HG02610 (cell line): ENCODE results near the gene CPXM2.
"Not testable (repeated sequence)": the region's sequence is repeated elsewhere in the genome, so short reads cannot be mapped to it uniquely, and the experiment has no call there.

Source experiments
- ATAC-seq: cut with Tn5 transposase; IDR thresholded peaks from one replicate; pipeline ENCODE4 v1.9.1; 2021; ENCODE audit warnings: mild to moderate bottlenecking, moderate library complexity; ENCODE audit not compliant: unreplicated experiment

Gene CPXM2

GRCh38 chr10:123747426-123747825 is 144.2 kb downstream of the CPXM2 start:
- no peak for ATAC-seq

DNA sequence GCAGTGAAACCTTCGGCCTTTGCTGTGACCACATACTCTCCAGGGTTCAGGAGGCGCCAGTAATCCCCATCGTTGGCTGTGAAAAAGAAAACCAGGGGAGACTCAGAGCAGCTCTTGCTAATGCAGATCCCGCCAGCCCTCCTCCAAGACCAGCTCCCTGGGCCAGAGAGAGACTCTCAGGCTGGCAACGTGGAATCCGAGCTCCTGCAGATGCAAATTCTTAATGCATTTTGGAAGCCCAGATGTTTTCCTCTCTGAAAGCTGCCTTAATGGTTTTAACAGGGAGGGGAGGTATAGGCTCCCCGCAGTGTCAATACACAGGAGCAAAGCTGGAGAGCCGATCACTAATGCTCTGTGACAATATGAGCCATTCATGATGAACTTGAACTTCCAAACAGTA is 144.7 kb downstream of the CPXM2 start:
- no peak for ATAC-seq

DNA sequence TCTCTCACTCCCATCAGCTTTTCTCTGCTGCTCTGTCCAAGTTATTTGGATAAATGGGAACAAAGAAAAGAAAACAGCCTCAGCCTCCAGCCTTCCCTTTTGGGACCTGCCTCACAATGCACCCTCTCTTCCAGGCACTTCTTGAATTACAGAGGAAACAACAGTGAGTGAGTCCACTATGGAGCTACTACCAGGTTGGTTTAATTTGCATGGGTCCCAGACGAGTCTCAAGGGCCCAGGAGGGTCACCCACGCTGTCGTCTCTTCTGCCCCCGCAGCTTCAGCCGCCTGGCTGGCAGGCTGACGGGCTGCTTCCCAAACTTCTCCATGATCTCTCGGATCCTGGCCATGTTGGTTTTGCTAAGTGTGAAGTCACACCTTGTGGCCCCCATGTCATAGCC is 145.1 kb downstream of the CPXM2 start:
- ATAC-seq, result no peak

- ATAC-seq, result no peak
Observed at GRCh38 chr10:123746061-123746460, 145.5 kb downstream of the CPXM2 start.

DNA sequence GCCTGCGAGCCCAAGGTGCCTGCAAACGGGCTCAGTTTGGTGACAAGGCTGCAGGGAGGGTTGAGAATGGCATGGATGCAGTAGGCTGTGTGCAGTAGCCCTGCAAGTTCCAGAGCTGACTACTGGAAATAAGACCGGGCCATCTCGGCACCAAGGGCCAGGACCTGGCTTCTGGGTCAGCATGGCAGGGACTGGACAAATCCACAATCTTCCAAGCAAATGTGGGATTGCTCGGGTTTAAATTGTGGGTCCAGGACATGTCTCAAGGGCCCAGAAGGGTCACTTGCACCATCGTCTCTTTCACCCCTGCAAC is 147.4 kb downstream of the CPXM2 start:
- ATAC-seq, result no peak

DNA sequence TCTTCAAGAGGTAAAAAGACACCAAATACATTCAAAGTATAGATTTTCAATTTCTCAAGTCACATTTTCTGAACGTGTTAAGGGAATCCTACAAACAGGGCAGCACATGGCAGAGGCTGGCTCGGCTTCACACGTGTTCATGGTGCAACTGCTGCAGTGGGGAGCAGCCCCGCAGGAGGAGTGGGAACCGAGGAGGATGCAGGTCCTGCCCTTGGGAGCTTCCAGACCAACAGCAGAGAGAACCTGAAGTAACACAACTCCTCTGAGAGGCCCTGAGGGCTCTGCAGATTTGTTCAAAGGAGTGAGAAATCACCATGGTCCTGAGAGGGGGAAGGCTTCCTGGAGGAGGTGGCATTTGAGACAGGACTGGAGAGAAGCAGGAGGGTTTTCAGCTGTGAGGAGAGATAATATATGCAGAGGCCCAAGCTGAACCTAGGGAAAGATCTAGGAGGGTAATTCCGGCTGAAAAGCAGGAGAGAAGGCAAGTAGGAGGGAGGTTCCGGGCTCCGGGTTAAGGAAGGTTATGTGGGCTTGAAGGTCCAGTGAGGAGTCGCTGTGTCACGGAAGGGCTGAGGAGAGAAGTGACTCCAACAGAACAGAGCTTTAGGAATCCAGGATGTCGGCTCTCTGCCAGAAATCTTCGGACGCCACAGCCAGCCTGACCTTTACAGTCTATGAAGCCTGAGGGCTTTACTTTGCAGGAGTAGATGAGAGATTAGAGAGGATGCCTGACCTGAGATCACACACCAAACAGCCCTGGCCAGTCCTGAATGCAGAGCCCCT is 148.0 kb downstream of the CPXM2 start:
- no peak for ATAC-seq

- no peak for ATAC-seq
Observed at GRCh38 chr10:123742751-123743440, 148.7 kb downstream of the CPXM2 start.

DNA sequence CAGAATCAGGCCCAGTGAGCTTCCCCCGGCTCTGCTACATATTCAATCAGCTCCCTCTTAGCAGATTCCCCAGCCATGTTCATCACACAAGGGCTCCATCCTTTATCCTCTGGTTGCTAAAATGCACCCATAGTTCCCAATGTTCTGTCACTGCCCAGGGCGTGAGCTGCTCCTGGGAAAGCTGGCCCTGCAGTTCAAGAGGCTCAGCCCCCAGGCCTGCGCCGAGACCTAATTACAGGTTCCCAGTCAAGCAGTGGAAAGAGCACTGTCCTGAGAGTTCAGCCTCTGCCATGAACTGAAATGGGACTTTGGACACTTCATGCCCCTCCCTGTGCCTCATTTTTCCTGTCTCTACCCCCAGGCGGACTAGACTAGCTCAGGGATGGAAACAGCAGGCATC is 149.9 kb downstream of the CPXM2 start:
- ATAC-seq, result no peak

GRCh38 chr10:123741146-123741545 is 150.5 kb downstream of the CPXM2 start:
- no peak for ATAC-seq

DNA sequence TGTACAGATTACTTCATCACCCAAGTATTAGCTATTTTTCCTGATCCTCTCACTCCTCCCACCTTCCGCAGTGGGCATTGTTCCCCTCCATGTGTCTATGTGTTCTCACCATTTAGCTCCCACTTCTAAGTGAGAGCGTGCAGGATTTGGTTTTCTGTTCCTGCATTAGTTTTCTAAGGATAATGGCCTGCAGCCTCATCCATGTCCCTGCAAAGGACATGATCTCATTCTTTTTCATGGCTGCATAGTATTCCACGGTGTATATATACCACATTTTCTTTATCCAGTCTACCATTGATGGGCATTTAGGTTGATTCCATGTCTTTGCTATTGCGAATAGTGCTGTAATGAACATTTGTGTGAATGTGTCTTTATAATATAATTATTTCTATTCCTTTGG is 154.7 kb downstream of the CPXM2 start:
- ATAC-seq, result not testable (repeated sequence)

GRCh38 chr10:123729523-123729922 is 162.1 kb downstream of the CPXM2 start:
- ATAC-seq, result no peak

DNA sequence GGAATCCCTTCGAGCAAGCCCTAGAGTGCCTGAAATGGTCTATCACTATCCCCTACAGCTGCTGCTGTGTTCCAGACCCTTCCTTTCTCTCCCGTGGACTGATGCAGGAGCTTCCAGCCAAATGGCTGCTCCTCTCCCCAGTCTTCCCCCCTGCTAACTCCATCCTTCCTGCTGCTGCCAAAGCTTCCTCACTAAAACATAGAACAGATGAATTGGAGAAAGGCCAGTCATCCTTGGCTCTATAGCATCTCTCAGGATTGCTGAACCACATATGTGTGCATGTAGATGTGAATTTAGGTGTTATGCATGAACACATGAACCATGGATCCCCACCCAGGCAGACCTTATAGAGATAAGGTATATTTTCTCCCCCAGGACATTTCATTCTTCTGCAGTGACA is 164.8 kb downstream of the CPXM2 start:
- no peak for ATAC-seq

- ATAC-seq, result no peak
Observed at GRCh38 chr10:123726381-123726780, 165.2 kb downstream of the CPXM2 start.

- no peak for ATAC-seq
Observed at GRCh38 chr10:123724747-123725146, 166.9 kb downstream of the CPXM2 start.

DNA sequence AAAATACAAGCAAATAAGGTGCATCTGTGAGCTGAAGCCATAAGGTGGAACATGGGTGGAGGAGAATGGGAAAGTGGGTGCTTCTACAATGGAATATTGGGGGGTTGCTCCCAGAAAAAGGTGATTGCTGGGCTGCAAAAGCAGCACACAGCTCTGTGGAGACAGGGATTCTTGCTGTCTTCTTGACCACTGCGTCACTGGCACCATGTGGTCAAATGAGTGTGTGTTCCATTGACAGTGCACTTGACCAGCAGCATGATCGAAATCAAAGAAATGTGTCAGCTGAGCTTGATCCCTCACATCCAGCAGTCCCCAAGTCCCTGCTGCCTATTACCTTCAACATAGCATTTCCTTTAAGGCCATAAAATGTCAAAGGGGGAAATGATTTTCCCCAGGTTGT is 169.3 kb downstream of the CPXM2 start:
- ATAC-seq, result no peak

GRCh38 chr10:123721441-123722049 is 170.1 kb downstream of the CPXM2 start:
- ATAC-seq, result no peak

DNA sequence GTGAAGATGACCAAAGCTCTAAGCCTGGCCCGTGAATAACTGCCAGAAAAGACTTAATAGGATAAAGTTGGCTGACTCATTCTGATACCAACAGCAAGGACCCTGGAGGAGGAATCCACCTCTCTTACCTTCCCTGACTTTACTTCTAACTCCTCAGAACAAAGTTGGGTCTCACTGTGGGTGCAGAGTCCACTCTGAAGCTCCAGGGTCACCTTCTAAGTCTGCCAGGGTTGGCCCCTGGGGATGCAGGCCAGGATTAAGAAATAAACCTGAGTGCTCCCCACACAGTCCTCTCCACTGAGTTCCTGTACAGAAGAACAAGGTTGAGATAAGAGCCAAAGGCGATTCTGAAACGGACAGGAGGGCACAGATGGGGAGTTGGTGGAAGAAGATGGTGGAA is 171.1 kb downstream of the CPXM2 start:
- ATAC-seq, result no peak

- no peak for ATAC-seq
Observed at GRCh38 chr10:123718544-123719060, 173.0 kb downstream of the CPXM2 start.

DNA sequence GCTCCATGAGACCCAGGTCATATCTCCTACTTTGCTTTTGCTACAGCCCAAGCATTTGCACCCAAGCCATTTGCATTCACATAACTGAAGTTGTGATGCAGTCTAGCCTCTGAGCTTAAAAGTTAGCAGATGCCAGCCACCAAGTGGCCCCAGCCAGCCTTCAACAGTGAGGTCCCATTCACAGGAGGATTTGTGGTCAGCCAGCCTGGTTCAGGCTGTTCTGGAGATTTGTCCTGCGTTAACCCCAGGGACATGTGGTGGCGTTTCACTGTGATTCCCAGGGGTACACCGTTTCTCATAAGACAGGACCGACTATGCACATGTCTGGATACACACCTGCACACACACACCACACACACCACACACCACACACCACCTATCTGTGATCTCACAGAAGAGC is 174.3 kb downstream of the CPXM2 start:
- ATAC-seq, result no peak

- no peak for ATAC-seq
Observed at GRCh38 chr10:123715546-123715945, 176.1 kb downstream of the CPXM2 start.

GRCh38 chr10:123706236-123706635 is 185.4 kb downstream of the CPXM2 start:
- no peak for ATAC-seq

GRCh38 chr10:123704812-123705211 is 186.8 kb downstream of the CPXM2 start:
- no peak for ATAC-seq
